GM18502 (cell line): ENCODE results near the gene TMEM59L.
"Not testable (repeated sequence)": the region's sequence is repeated elsewhere in the genome, so short reads cannot be mapped to it uniquely, and the experiment has no call there.

Source experiments
- ATAC-seq: cut with Tn5 transposase; IDR thresholded peaks from one replicate; pipeline ENCODE4 v1.9.1; 2021; ENCODE audit warnings: mild to moderate bottlenecking; ENCODE audit not compliant: unreplicated experiment, poor library complexity

TMEM59L gene

GRCh38 chr19:18612772-18613588 is at the start of gene TMEM59L:
Gene TMEM59L, plus strand, starts transcription at chr19:18612870. Its CDS starts 89 bp downstream, at chr19:18612959.
- no peak for ATAC-seq

GRCh38 chr19:18566953-18567352 is 45.7 kb upstream of the TMEM59L start:
- ATAC-seq: no peak

- ATAC-seq: no peak
Measured at GRCh38 chr19:18568367-18568766, 44.3 kb upstream of the TMEM59L start.

- ATAC-seq: peak; percentile 89
Measured at GRCh38 chr19:18571564-18572344, 40.9 kb upstream of the TMEM59L start, which contains the start of gene UBA52. Gene UBA52, plus strand, starts transcription at chr19:18571857. Its CDS starts 1,444 bp downstream, at chr19:18573301.

GRCh38 chr19:18574691-18575291 is 37.9 kb upstream of the TMEM59L start:
- ATAC-seq: no peak

GRCh38 chr19:18576383-18576782 is 36.3 kb upstream of the TMEM59L start:
- no peak for ATAC-seq

GRCh38 chr19:18577365-18577914 is 35.2 kb upstream of the TMEM59L start:
- no peak for ATAC-seq

GRCh38 chr19:18580311-18580710 is 32.4 kb upstream of the TMEM59L start:
- no peak for ATAC-seq

- ATAC-seq: no peak
Measured at GRCh38 chr19:18586306-18586705, 26.4 kb upstream of the TMEM59L start.

GRCh38 chr19:18587561-18587960 is 25.1 kb upstream of the TMEM59L start:
- ATAC-seq: no peak

GRCh38 chr19:18587962-18588610 is 24.6 kb upstream of the TMEM59L start:
- peak; percentile 7 for ATAC-seq

GRCh38 chr19:18588611-18589379 is 23.9 kb upstream of the TMEM59L start, which contains the start of gene REX1BD:
Gene REX1BD, plus strand, starts transcription at chr19:18588798. Its CDS starts 4 bp downstream, at chr19:18588802.
- ATAC-seq: peak; percentile 72

- peak; percentile 23 for ATAC-seq
Measured at GRCh38 chr19:18589380-18590272, 23.0 kb upstream of the TMEM59L start.

- no peak for ATAC-seq
Measured at GRCh38 chr19:18590273-18591272, 22.1 kb upstream of the TMEM59L start.

- no peak for ATAC-seq
Measured at GRCh38 chr19:18591735-18592385, 20.8 kb upstream of the TMEM59L start.

GRCh38 chr19:18592732-18593131 is 19.9 kb upstream of the TMEM59L start:
- ATAC-seq: not testable (repeated sequence)
